GM23338 (cell line): ENCODE measurements around the gene CCL24. TPM values are rescaled to one million over a fixed set of nuclear protein-coding genes. Genes with fewer than 3 reads are reported as not detected.
"Not testable (repeated sequence)": the region's sequence is repeated elsewhere in the genome, so short reads cannot be mapped to it uniquely, and the experiment has no call there.

Source experiments
- ATAC-seq: fragments of 200-7000 bp; cut with Tn5 transposase; 3 replicates; pipeline ENCODE4 v1.9.1; 2020
- DNase-seq: peaks from one replicate; pipeline ENCODE4 v3.0.0-alpha.2; 2015; ENCODE audit warnings: low spot score
- H2AFZ ChIP-seq: fragments of 200-600 bp; sonication (generic); 2 replicates; pipeline ENCODE4 v1.8.0; 2016; ENCODE audit warnings: antibody characterized with exemption, mild to moderate bottlenecking, moderate library complexity
- H3F3A ChIP-seq: fragments of 200-600 bp; sonication (generic); replicated peaks from 2 replicates; pipeline ENCODE4 v1.8.0; 2017; ENCODE audit warnings: antibody characterized with exemption, mixed run types, low read depth
- H3K27ac ChIP-seq: fragments of 200-600 bp; sonication (generic); 2 replicates; pipeline ENCODE4 v1.6.1; 2016; ENCODE audit warnings: low read depth
- H3K27me3 ChIP-seq: fragments of 200-600 bp; sonication (generic); 2 replicates; pipeline ENCODE4 v1.8.0; 2016; ENCODE audit warnings: mild to moderate bottlenecking, mixed run types, moderate library complexity; ENCODE audit not compliant: insufficient read depth
- H3K36me3 ChIP-seq: fragments of 200-600 bp; sonication (generic); 2 replicates; pipeline ENCODE4 v1.8.0; 2016; ENCODE audit warnings: mild to moderate bottlenecking; ENCODE audit not compliant: insufficient read depth
- H3K4me1 ChIP-seq: fragments of 200-600 bp; sonication (generic); 2 replicates; pipeline ENCODE4 v1.8.0; 2016; ENCODE audit warnings: mild to moderate bottlenecking, moderate library complexity; ENCODE audit not compliant: insufficient read depth
- H3K4me2 ChIP-seq: fragments of 200-600 bp; sonication (generic); 2 replicates; pipeline ENCODE4 v1.7.1; 2017; ENCODE audit warnings: mixed run types
- H3K4me3 ChIP-seq: fragments of 200-600 bp; sonication (generic); 2 replicates; pipeline ENCODE4 v1.6.1; 2016; ENCODE audit warnings: mixed run types
- H3K79me2 ChIP-seq: fragments of 200-600 bp; sonication (generic); replicated peaks from 2 replicates; pipeline ENCODE4 v1.8.0; 2017; ENCODE audit warnings: mild to moderate bottlenecking; ENCODE audit not compliant: insufficient read depth
- H3K9me2 ChIP-seq: fragments of 200-600 bp; sonication (generic); 2 replicates; pipeline ENCODE4 v1.8.0; 2017; ENCODE audit not compliant: insufficient read depth
- H4K20me1 ChIP-seq: fragments of 200-600 bp; sonication (generic); replicated peaks from 2 replicates; pipeline ENCODE4 v1.8.0; 2017; ENCODE audit warnings: mild to moderate bottlenecking; ENCODE audit not compliant: insufficient read depth
- H3K27ac Mint-ChIP-seq: 2 replicates; pipeline ENCODE4 v1.8.0; 2020; ENCODE audit warnings: inconsistent platforms, mild to moderate bottlenecking, moderate library complexity, mixed read lengths
- H3K27me3 Mint-ChIP-seq: 3 replicates; pipeline ENCODE4 v1.8.0; 2022; ENCODE audit warnings: low read depth, mild to moderate bottlenecking, moderate library complexity, mixed read lengths, inconsistent platforms; ENCODE audit not compliant: insufficient read depth, poor library complexity
- H3K36me3 Mint-ChIP-seq: 3 replicates; pipeline ENCODE4 v1.8.0; 2021; ENCODE audit warnings: low read depth, mild to moderate bottlenecking, inconsistent platforms, moderate library complexity, mixed read lengths
- H3K4me1 Mint-ChIP-seq: 3 replicates; pipeline ENCODE4 v1.8.0; 2020; ENCODE audit warnings: mild to moderate bottlenecking, inconsistent platforms, mixed read lengths
- H3K4me3 Mint-ChIP-seq: 3 replicates; pipeline ENCODE4 v1.8.0; 2021; ENCODE audit warnings: moderate library complexity, mild to moderate bottlenecking, inconsistent platforms, mixed read lengths
- H3K9me3 Mint-ChIP-seq: 3 replicates; pipeline ENCODE4 v1.8.0; 2020; ENCODE audit warnings: moderate library complexity, mild to moderate bottlenecking, inconsistent platforms, mixed read lengths
- CREB1 ChIP-seq: fragments of 250-450 bp; sonication (Bioruptor Pico); IDR thresholded peaks from 2 replicates; pipeline ENCODE4 v1.5.0; 2020; ENCODE audit warnings: low read depth, mild to moderate bottlenecking, moderate library complexity
- EZH2 ChIP-seq: fragments of 200-600 bp; sonication (generic); IDR thresholded peaks from one replicate; pipeline ENCODE4 v1.8.0; 2017; ENCODE audit warnings: antibody characterized with exemption, mild to moderate bottlenecking, low read depth; ENCODE audit not compliant: unreplicated experiment
- STAT1 ChIP-seq: IDR thresholded peaks from one replicate; pipeline ENCODE4 v1.6.1; 2016; ENCODE audit warnings: antibody characterized with exemption; ENCODE audit not compliant: unreplicated experiment
- polyA plus RNA-seq: library from polyadenylated mRNA; unstranded; fragments of >200 nt; fragmentation: Nextera tagmentation; extraction: Ambion mirVana; gene quantifications from 2 replicates; pipeline ENCODE4 v1.2.1, GENCODE V29; 2016
- total RNA-seq: library from RNA; depleted of rRNA; stranded (reverse); fragments of >200 nt; shearing (Covaris generic); gene quantifications from 2 replicates; pipeline ENCODE4 v1.2.3, GENCODE V29; 2014
- TF ChIP-seq, protein P1 (sequence below): IDR thresholded peaks from 2 replicates; pipeline ENCODE4 v1.6.1; 2016; ENCODE audit warnings: antibody characterized with exemption

CCL24 gene
- total and polyA plus RNA-seq, 2 experiments from 2014 or later = not detected

DNA sequence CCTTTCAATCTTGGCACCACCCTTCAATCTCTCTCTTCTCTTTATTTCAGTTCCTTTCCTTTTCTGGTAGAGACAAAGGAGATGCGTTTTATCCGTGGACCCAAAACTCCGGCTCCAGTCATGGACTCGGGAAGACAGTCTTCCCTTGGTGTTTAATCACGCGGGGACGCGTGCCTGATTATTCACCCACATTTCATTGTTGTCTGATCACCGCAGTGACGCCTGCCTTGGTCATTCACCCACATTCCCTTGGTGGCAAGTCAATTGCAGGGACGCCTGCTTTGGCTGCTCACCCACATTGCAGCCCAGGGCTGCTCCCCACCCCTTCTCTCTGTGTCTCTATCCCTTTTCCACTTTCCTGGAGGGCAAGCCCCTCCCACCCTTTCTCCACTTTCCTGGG, 34.1 kb downstream of the CCL24 start:
- H3K4me2 ChIP-seq = peak overlapping the region; percentile 70
- not testable (repeated sequence) for H3K4me3 Mint-ChIP-seq

GRCh38 chr7:75779035-75779434, 34.6 kb downstream of the CCL24 start:
- not testable (repeated sequence) for H3K4me3 Mint-ChIP-seq, H3K27me3 ChIP-seq, DNase-seq, H3K79me2 ChIP-seq, H3K27me3 Mint-ChIP-seq, H3K9me2 ChIP-seq, H4K20me1 ChIP-seq, H3F3A ChIP-seq, ATAC-seq, H2AFZ ChIP-seq, H3K36me3 ChIP-seq
- Mint-ChIP-seq H3K36me3 (peaks cover 32% of the 10 kb centered on the region), H3K27ac (peak overlapping the region; percentile 8; the same call in 1 of the 2 replicates), H3K9me3 (peaks cover 36% of the 10 kb centered on the region), H3K4me1 (peaks cover 24% of the 10 kb centered on the region)
- H3K27ac ChIP-seq = peak overlapping the region; percentile 55; the same call in 1 of the 2 replicates
- peaks cover 11% of the 10 kb centered on the region for H3K4me1 ChIP-seq
- H3K4me3 ChIP-seq = peak overlapping the region; percentile 42
- H3K4me2 ChIP-seq = peak overlapping the region; percentile 70

More for the DNA sequence above, 34.1 kb downstream of the CCL24 start:
- Mint-ChIP-seq H3K4me1 (peaks cover 27% of the 10 kb centered on the region), H3K27ac (peak overlapping the region; percentile 8; the same call in 1 of the 2 replicates), H3K9me3 (peaks cover 37% of the 10 kb centered on the region), H3K36me3 (peaks cover 33% of the 10 kb centered on the region)
- not testable (repeated sequence) for H3K27me3 Mint-ChIP-seq, H3K27me3 ChIP-seq, H3K36me3 ChIP-seq, H3F3A ChIP-seq, H4K20me1 ChIP-seq, H2AFZ ChIP-seq, H3K79me2 ChIP-seq, DNase-seq, ATAC-seq, H3K9me2 ChIP-seq
- H3K27ac ChIP-seq = 0 out of 2 replicates have a peak overlapping the region, but pooled peaks have one; percentile 55
- H3K4me1 ChIP-seq = peaks cover 11% of the 10 kb centered on the region
- H3K4me3 ChIP-seq = peak overlapping the region; percentile 42

DNA sequence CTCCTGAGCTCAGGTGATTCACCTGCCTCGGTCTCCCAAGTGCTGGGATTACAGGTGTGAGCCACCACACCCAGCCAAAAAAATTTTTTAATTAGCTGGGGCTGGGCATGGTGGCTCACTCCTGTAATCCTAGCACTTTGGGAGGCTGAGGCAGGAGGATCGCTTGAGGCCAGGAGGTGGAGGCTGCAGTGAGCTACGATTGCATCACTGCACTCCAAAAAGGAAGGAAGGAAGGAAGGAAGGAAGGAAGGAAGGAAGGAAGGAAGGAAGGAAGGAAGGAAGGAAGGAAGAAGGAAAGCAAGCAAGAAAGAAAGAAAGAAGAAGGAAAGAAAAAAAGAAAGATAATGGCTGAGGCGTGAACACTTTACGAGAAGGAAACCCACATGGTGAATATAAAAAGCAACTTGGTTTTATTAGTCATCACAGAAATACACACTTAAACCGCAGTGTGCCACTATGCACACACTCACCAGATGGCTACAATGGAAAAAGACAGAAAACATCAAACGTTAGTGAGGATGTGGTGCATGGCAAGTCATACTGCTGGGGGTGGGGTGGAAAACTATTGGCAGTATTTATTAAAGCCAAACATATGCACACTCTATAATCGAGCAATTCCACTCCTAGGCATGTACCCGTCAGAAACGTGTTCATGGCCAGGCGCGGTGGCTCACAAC, 37.2 kb downstream of the CCL24 start:
- Histone ChIP-seq H3K4me1 (peaks cover 11% of the 10 kb centered on the region), H3K9me2 (no peaks in the 10 kb centered on the region), H3K36me3 (no peaks in the 10 kb centered on the region), H3K4me3 (no peak overlapping the region), H3K4me2 (no peak overlapping the region), H3K27ac (no peak overlapping the region), H3F3A (no peaks in the 10 kb centered on the region; the same call in 1 of the 2 replicates), H2AFZ (no peak overlapping the region), H4K20me1 (no peaks in the 10 kb centered on the region), H3K27me3 (no peaks in the 10 kb centered on the region), H3K79me2 (no peaks in the 10 kb centered on the region)
- H3K27me3 Mint-ChIP-seq = peaks cover 8% of the 10 kb centered on the region
- ATAC-seq (no peak), DNase-seq (no peak)
- H3K27ac Mint-ChIP-seq = no peak overlapping the region
- H3K36me3 Mint-ChIP-seq = peaks cover 10% of the 10 kb centered on the region
- peaks cover 21% of the 10 kb centered on the region for H3K4me1 Mint-ChIP-seq
- H3K9me3 Mint-ChIP-seq = peaks cover 14% of the 10 kb centered on the region
- no peak overlapping the region for H3K4me3 Mint-ChIP-seq
- TF ChIP-seq EZH2 = no peak
- TF ChIP-seq, protein P1, sequence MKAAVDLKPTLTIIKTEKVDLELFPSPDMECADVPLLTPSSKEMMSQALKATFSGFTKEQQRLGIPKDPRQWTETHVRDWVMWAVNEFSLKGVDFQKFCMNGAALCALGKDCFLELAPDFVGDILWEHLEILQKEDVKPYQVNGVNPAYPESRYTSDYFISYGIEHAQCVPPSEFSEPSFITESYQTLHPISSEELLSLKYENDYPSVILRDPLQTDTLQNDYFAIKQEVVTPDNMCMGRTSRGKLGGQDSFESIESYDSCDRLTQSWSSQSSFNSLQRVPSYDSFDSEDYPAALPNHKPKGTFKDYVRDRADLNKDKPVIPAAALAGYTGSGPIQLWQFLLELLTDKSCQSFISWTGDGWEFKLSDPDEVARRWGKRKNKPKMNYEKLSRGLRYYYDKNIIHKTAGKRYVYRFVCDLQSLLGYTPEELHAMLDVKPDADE = no peak
- TF ChIP-seq STAT1 = no peak
- no peak for TF ChIP-seq CREB1 (CRISPR knock-in tag)

DNA sequence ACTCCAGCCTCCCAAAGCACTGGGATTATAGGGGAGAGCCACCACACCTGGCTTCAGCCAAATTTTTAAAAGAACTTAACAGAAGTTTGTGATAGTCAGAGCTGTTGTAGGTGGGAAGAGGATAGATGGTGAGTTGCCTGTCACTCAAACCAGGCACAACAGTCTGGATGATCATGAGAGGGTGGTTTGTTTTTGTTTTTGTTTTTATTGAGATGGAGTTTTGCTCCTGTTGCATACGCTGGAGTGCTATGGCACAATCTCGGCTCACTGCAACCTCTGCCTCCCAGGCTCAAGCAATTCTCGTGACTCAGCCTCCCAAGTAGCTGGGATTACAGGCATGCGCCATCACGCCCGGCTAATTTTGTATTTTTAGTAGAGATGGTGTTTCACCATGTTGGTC, 39.6 kb downstream of the CCL24 start:
- not testable (repeated sequence) for H3K4me3 ChIP-seq, ATAC-seq, H3F3A ChIP-seq, H3K36me3 Mint-ChIP-seq, H3K9me2 ChIP-seq, H3K9me3 Mint-ChIP-seq, H3K4me1 ChIP-seq, H3K27me3 Mint-ChIP-seq, H3K27ac Mint-ChIP-seq, H3K4me1 Mint-ChIP-seq, H3K27ac ChIP-seq, DNase-seq, H3K79me2 ChIP-seq, H3K4me3 Mint-ChIP-seq, H3K27me3 ChIP-seq, H3K36me3 ChIP-seq, H3K4me2 ChIP-seq, H4K20me1 ChIP-seq
- H2AFZ ChIP-seq = 0 out of 2 replicates have a peak overlapping the region, but pooled peaks have one; percentile 7
